SH-SY5Y (cell line): Measurements from ENCODE around the gene FLVCR1.

Experiments used
- GATA2 ChIP-seq: IDR thresholded peaks from 2 replicates; pipeline ENCODE4 v1.6.1; 2011; ENCODE audit warnings: mild to moderate bottlenecking, low read depth, low read length
- GATA3 ChIP-seq: IDR thresholded peaks from 2 replicates; pipeline ENCODE4 v1.6.1; 2011; ENCODE audit warnings: low read depth, mild to moderate bottlenecking, low read length, moderate library complexity

- no peak for TF ChIP-seq GATA3
- no peak for TF ChIP-seq GATA2
Measured at GRCh38 chr1:212938846-212939245, 80.8 kb downstream of the FLVCR1 start.
